Trophoblast cell (in vitro differentiated cells and primary cell): ENCODE data around the gene LAMC2.

Experiments used
- DNase-seq, 2 donors: peaks; one replicate each; pipeline ENCODE4 v3.0.0-alpha.2; 2016
- H2AFZ ChIP-seq: 2 replicates; pipeline ENCODE4 v1.6.1; 2013; ENCODE audit warnings: low read length, moderate library complexity, mild to moderate bottlenecking; ENCODE audit not compliant: insufficient read depth, poor library complexity
- H2AK5ac ChIP-seq: 2 replicates; pipeline ENCODE4 v1.6.1; 2013; ENCODE audit warnings: mild to moderate bottlenecking, low read length
- H2BK120ac ChIP-seq: 2 replicates; pipeline ENCODE4 v1.6.1; 2013; ENCODE audit warnings: low read length, mild to moderate bottlenecking, moderate library complexity; ENCODE audit not compliant: insufficient read depth, poor library complexity
- H2BK12ac ChIP-seq: 2 replicates; pipeline ENCODE4 v1.6.1; 2013; ENCODE audit warnings: mild to moderate bottlenecking, low read length, moderate library complexity
- H2BK5ac ChIP-seq: 2 replicates; pipeline ENCODE4 v1.6.1; 2013; ENCODE audit warnings: low read length, low read depth, moderate library complexity, mild to moderate bottlenecking; ENCODE audit not compliant: poor library complexity
- H3K14ac ChIP-seq: 2 replicates; pipeline ENCODE4 v1.6.1; 2013; ENCODE audit warnings: mild to moderate bottlenecking, low read length
- H3K18ac ChIP-seq: 2 replicates; pipeline ENCODE4 v1.6.1; 2013; ENCODE audit warnings: mild to moderate bottlenecking, low read length
- H3K23ac ChIP-seq: 2 replicates; pipeline ENCODE4 v1.6.1; 2013; ENCODE audit warnings: low read length
- H3K27ac ChIP-seq: 2 replicates; pipeline ENCODE4 v1.5.1; 2013; ENCODE audit warnings: low read depth, mild to moderate bottlenecking, inconsistent platforms, low read length, moderate library complexity
- H3K27me3 ChIP-seq: 2 replicates; pipeline ENCODE4 v1.6.1; 2013; ENCODE audit warnings: inconsistent platforms, mild to moderate bottlenecking, low read length, moderate library complexity; ENCODE audit not compliant: insufficient read depth
- H3K36me3 ChIP-seq, 2 experiments: 1 replicate in 1 of 2; 2 replicates in 1 of 2; pipeline ENCODE4 v1.6.1; 2013; ENCODE audit warnings: low read length in 2 of 2, mild to moderate bottlenecking in 2 of 2, moderate library complexity in 1 of 2; ENCODE audit not compliant: insufficient read depth in 2 of 2, control insufficient read depth in 1 of 2
- H3K4ac ChIP-seq: 2 replicates; pipeline ENCODE4 v1.6.1; 2013; ENCODE audit warnings: low read depth, mild to moderate bottlenecking, low read length, moderate library complexity
- H3K4me1 ChIP-seq, 2 experiments: 1 replicate in 1 of 2; 2 replicates in 1 of 2; pipeline ENCODE4 v1.6.1; 2013; ENCODE audit warnings: low read length in 2 of 2, mild to moderate bottlenecking in 2 of 2, moderate library complexity in 1 of 2; ENCODE audit not compliant: insufficient read depth in 2 of 2, control insufficient read depth in 1 of 2
- H3K4me2 ChIP-seq: 2 replicates; pipeline ENCODE4 v1.6.1; 2013; ENCODE audit warnings: inconsistent platforms, mild to moderate bottlenecking, low read length, moderate library complexity
- H3K4me3 ChIP-seq: 2 replicates; pipeline ENCODE4 v1.5.1; 2013; ENCODE audit warnings: mild to moderate bottlenecking, low read depth, low read length, inconsistent platforms
- H3K79me1 ChIP-seq: one replicate; pipeline ENCODE4 v1.6.1; 2013; ENCODE audit warnings: low read length
- H3K79me2 ChIP-seq: 2 replicates; pipeline ENCODE4 v1.6.1; 2013; ENCODE audit warnings: low read length, mild to moderate bottlenecking; ENCODE audit not compliant: control insufficient read depth, insufficient read depth, poor library complexity
- H3K9ac ChIP-seq: 2 replicates; pipeline ENCODE4 v1.6.1; 2013; ENCODE audit warnings: mild to moderate bottlenecking, low read length
- H3K9me3 ChIP-seq: 2 replicates; pipeline ENCODE4 v1.6.1; 2013; ENCODE audit warnings: low read depth, mild to moderate bottlenecking, control low read depth, inconsistent platforms, low read length; ENCODE audit not compliant: insufficient read depth
- H4K12ac ChIP-seq: 2 replicates; pipeline ENCODE4 v1.6.1; 2013; ENCODE audit warnings: low read depth, mild to moderate bottlenecking, low read length, moderate library complexity
- H4K8ac ChIP-seq: 2 replicates; pipeline ENCODE4 v1.6.1; 2013; ENCODE audit warnings: low read depth, mild to moderate bottlenecking, low read length, moderate library complexity
- H4K91ac ChIP-seq: one replicate; pipeline ENCODE4 v1.6.1; 2013; ENCODE audit warnings: low read depth, mild to moderate bottlenecking, low read length, moderate library complexity
- WGBS: extraction: QIAGEN DNeasy Blood & Tissue Kit; methylation state at CpG from one replicate; pipeline ENCODE4 v1.1.7; 2013; ENCODE audit warnings: missing lambda C conversion rate; ENCODE audit not compliant: insufficient read length, insufficient coverage; ENCODE audit errors: extremely low coverage; 5-methylcytosine and 5-hydroxymethylcytosine counted together

Gene LAMC2

GRCh38 chr1:183282101-183282855 lies 96.2 kb downstream of the LAMC2 start:
- Histone ChIP-seq H3K79me1 (peaks cover 50% of the 10 kb centered on the region), H2BK120ac (peak overlapping the region; percentile 40), H3K4me3 (no peak overlapping the region), H3K4me1 (peaks cover 35% of the 10 kb centered on the region in 2 experiments), H2BK12ac (peak overlapping the region; percentile 20), H3K27ac (peak overlapping the region; percentile 82), H3K36me3 (peaks cover 0 to 4% of the 10 kb centered on the region in 2 experiments), H4K12ac (no peak overlapping the region), H3K18ac (peak overlapping the region; percentile 44), H3K23ac (no peak overlapping the region), H3K4me2 (peak overlapping the region; percentile 36), H3K9me3 (no peaks in the 10 kb centered on the region), H4K91ac (peak overlapping the region; percentile 90), H2AK5ac (no peak overlapping the region), H3K14ac (peak overlapping the region; percentile 73), H2AFZ (peak overlapping the region; percentile 41), H4K8ac (peak overlapping the region; percentile 3), H3K79me2 (peaks cover 5% of the 10 kb centered on the region), H3K27me3 (no peaks in the 10 kb centered on the region), H3K9ac (no peak overlapping the region), H3K4ac (peak overlapping the region; percentile 12), H2BK5ac (peak overlapping the region; percentile 75)
- DNase-seq, result no peak
- WGBS, result no CpG with 5 or more reads among the region's 9 CpGs

DNA sequence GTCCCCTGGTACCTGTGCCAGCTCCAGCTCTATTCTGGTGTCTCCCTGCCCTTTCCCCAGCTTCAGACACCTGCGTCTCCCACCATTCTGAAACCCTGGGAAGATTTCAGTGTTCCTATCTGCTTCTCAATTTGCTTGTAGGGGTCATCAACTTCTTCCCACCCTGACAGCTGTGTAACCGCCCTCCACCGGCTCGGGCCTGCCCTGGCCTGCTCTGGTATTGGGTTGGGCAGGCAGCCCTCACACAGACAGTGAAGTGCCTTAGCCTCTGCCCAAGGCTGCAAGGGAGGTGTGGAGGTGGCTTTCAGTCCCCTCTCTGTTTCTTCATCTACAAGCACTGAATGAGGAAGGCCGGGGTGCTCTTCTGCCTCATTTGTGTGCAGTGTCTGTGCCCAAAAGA lies 97.2 kb downstream of the LAMC2 start:
- no peak overlapping the region for H4K12ac ChIP-seq
- H3K4me2 ChIP-seq, result no peak overlapping the region
- peak overlapping the region; percentile 70 for H2AK5ac ChIP-seq
- H4K91ac ChIP-seq, result peak overlapping the region; percentile 74
- peak overlapping the region; percentile 40 for H2AFZ ChIP-seq
- no peak overlapping the region for H3K4me3 ChIP-seq
- H3K4ac ChIP-seq, result peak overlapping the region; percentile 26
- peak overlapping the region; percentile 53 for H2BK12ac ChIP-seq
- H3K23ac ChIP-seq, result no peak overlapping the region
- H3K27me3 ChIP-seq, result no peaks in the 10 kb centered on the region
- WGBS, result no CpG with 5 or more reads among the region's 5 CpGs
- peaks cover 49% of the 10 kb centered on the region for H3K79me1 ChIP-seq
- H4K8ac ChIP-seq, result no peak overlapping the region
- H3K9ac ChIP-seq, result no peak overlapping the region
- DNase-seq, result no peak
- no peaks in the 10 kb centered on the region for H3K9me3 ChIP-seq
- peaks cover 0 to 4% of the 10 kb centered on the region in 2 experiments for H3K36me3 ChIP-seq
- H2BK120ac ChIP-seq, result peak overlapping the region; percentile 34
- no peak overlapping the region for H3K27ac ChIP-seq
- H3K79me2 ChIP-seq, result peaks cover 5% of the 10 kb centered on the region
- peak overlapping the region; percentile 38 for H2BK5ac ChIP-seq
- H3K4me1 ChIP-seq, result peaks cover 37 to 38% of the 10 kb centered on the region in 2 experiments
- peak overlapping the region; percentile 40 for H3K14ac ChIP-seq
- peak overlapping the region; percentile 4 for H3K18ac ChIP-seq

DNA sequence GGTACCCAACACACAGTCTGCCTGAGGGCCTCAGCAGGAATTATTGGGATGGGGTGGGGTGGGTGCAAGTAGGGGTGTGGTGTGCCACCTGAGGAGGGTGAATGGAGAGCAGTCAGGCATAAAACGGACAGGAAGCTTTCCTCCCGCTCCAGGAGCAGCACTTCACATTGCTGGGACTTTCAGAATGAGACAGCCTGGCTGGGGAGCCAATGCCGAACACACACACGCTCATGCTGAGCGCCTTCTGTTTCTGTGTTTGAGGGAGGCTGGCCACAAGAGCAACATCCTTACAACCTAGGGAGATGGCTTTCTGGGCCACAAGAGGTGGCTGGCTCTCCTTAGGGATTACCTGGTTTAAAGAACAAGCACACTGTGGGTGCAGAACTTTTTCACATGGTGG lies 98.0 kb downstream of the LAMC2 start:
- Histone ChIP-seq H3K27me3 (no peaks in the 10 kb centered on the region), H3K4me1 (peaks cover 29 to 30% of the 10 kb centered on the region in 2 experiments), H2AK5ac (peak overlapping the region; percentile 31), H2BK5ac (no peak overlapping the region), H2AFZ (no peak overlapping the region), H4K12ac (no peak overlapping the region), H3K23ac (no peak overlapping the region), H3K79me2 (peaks cover 2% of the 10 kb centered on the region), H3K79me1 (peaks cover 41% of the 10 kb centered on the region), H4K8ac (no peak overlapping the region), H3K4ac (no peak overlapping the region), H3K9me3 (no peaks in the 10 kb centered on the region), H3K9ac (no peak overlapping the region), H3K4me3 (no peak overlapping the region), H3K18ac (no peak overlapping the region), H3K4me2 (no peak overlapping the region), H4K91ac (peak overlapping the region; percentile 74), H2BK12ac (peak overlapping the region; percentile 47), H3K27ac (no peak overlapping the region), H2BK120ac (no peak overlapping the region), H3K36me3 (peaks cover 0 to 4% of the 10 kb centered on the region in 2 experiments), H3K14ac (no peak overlapping the region)
- no peak for DNase-seq
- no CpG with 5 or more reads among the region's 5 CpGs for WGBS

- no peak for DNase-seq
- peaks cover 20 to 23% of the 10 kb centered on the region in 2 experiments for H3K4me1 ChIP-seq
- no peak overlapping the region for H4K12ac ChIP-seq
- no peaks in the 10 kb centered on the region for H3K9me3 ChIP-seq
- H3K4me2 ChIP-seq, result no peak overlapping the region
- no peak overlapping the region for H4K8ac ChIP-seq
- no peaks in the 10 kb centered on the region for H3K27me3 ChIP-seq
- peaks cover 2% of the 10 kb centered on the region for H3K79me2 ChIP-seq
- WGBS, result no CpG with 5 or more reads among the region's 1 CpG
- H2BK12ac ChIP-seq, result no peak overlapping the region
- no peak overlapping the region for H3K27ac ChIP-seq
- H3K9ac ChIP-seq, result no peak overlapping the region
- no peak overlapping the region for H3K18ac ChIP-seq
- no peak overlapping the region for H2BK5ac ChIP-seq
- H2BK120ac ChIP-seq, result no peak overlapping the region
- peaks cover 0 to 4% of the 10 kb centered on the region in 2 experiments for H3K36me3 ChIP-seq
- H3K23ac ChIP-seq, result no peak overlapping the region
- no peak overlapping the region for H3K4ac ChIP-seq
- H3K4me3 ChIP-seq, result no peak overlapping the region
- H3K79me1 ChIP-seq, result peaks cover 31% of the 10 kb centered on the region
- H4K91ac ChIP-seq, result no peak overlapping the region
- H2AK5ac ChIP-seq, result no peak overlapping the region
- H2AFZ ChIP-seq, result no peak overlapping the region
- no peak overlapping the region for H3K14ac ChIP-seq
Measured at GRCh38 chr1:183285256-183285655, 99.2 kb downstream of the LAMC2 start.
